Mucosa of gallbladder (tissue), 1 donor: Measurements from ENCODE around the gene PHRF1. TPM values are rescaled to one million over a fixed set of nuclear protein-coding genes. Genes with fewer than 3 reads are reported as not detected.
A peak's percentile ranks its signal among the peaks of the same experiment; 100 is the strongest.

Source experiments
- DNase-seq: peaks from one replicate; pipeline ENCODE4 v3.0.0-alpha.2; 2020; ENCODE audit warnings: low spot score
- total RNA-seq: library from RNA; stranded (reverse); gene quantifications from one replicate; pipeline ENCODE4 v1.2.1, GENCODE V29; 2021
- donor health status: DM: no; HTN: no; CAD: no.

Gene PHRF1
- total RNA-seq, 1 donor from 2014 or later, result 38.1 TPM

DNA sequence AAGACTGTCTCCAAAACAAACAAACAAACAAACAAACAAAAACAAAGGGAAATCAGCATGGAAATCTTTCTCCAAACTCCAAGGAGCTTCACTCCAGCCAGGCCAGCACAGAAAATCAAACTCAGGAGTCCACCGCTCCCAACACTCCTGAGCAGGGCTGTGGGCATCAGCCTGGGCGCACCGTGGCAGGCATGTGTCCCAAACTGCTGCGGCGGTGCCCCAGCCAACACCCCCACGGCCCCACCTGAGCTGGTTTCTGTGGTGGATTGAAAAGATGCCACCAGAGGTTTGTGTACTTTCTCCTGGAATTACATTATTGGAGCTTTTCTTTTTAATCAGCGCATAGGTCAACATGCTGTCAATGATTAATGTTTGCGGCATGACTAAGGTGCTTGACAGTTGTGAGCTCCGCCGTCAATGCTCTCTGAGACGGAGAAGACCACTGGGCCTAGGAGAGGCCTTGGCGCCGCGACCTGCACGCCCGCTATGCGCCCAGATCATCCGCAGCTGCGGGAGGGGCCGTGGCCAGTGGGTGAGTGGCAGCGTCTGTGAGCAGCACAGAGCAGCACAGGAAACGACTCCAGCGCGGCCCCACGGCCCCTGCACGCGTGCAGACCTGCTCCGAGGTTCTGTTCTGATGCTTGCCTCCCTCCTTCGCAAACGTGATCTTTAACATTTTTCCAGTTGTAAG, 78.9 kb downstream of the PHRF1 start:
- DNase-seq, result peak; percentile 60

DNA sequence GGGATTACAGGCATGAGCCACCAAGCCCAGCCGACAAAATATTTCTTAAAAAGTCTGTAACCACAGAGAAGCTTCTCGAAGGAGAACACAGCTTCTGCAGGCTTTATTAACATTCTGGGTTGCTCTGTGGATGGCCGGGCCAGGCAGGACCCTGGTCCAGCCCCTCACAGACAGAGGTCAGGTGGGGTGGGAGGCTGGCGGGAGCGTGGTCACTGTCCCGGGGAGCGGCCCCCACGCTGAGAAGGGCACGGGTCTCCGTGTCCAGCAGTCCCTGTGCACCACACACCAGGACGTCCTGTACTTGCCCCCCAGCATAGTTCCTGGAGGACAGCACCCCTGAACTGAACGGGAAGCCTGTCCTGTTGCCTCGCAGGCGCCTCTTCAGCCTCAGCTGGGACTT, 80.2 kb downstream of the PHRF1 start:
- no peak for DNase-seq

DNA sequence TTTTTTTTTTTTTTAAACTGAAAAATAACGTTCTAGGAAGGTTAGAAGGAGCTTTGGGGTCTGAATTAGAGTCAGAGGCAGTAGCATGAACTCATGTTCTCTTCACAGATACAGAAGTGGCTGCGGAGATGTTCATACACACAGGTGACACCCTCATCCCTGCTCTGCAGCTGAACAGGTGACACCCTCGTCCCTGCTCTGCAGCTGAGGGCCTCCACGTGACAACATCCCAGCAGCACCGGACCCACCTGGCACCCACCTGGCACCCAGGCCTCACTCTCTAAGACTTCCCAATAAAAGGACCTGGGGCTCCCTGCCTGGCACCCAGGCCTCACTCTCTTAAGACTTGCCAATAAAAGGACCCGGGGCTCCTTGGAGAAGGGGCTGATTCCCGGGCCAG, 80.6 kb downstream of the PHRF1 start:
- DNase-seq, result no peak

DNA sequence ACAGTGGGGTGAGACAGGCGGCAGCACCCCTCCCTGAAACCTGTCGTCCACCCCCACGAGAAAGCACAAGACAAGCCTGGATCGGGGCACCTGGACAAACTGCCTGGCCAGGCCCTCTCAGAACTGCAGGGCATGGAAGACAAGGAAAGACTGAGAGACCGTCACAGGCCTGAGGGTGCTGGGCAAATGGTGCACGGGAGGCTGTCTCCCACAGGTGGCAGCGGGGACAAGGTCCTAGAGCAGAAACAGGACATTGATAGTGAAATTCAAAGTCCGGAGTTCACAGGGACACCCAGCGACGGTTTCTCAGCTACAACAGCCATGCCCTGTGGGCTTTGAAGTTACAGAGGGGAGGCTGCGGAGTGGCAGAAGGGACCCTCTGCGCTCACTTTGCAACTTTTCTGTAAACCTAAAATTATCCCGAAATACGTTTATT, 81.4 kb downstream of the PHRF1 start:
- DNase-seq, result peak; percentile 61

DNA sequence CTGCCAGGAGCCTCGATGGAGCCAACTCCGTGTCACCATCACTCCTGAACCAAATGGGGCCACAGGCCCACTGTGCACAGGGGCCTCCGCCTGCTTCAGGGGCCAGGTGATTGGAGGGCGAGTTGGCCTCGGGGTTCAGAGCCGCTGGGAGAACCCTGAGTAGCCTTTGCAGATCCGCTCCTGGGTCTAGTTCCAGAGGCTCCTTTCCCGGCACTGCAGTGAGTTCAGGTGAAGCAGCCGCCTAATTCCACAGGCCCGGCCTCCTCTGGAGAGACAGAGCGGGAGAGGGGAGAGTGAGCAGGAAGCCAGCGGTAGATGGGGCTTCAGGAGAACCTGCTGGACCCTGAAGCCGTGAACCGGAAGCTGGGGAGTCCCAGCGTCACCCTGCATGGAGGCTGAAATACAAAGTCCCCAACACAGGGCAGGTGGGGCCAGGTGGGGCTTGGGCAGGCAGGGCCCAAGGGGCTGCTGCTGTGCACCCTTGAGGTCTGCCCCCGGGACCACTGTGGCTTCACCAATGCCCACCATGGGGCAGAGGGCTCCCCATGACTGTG, 83.3 kb downstream of the PHRF1 start:
- no peak for DNase-seq

DNA sequence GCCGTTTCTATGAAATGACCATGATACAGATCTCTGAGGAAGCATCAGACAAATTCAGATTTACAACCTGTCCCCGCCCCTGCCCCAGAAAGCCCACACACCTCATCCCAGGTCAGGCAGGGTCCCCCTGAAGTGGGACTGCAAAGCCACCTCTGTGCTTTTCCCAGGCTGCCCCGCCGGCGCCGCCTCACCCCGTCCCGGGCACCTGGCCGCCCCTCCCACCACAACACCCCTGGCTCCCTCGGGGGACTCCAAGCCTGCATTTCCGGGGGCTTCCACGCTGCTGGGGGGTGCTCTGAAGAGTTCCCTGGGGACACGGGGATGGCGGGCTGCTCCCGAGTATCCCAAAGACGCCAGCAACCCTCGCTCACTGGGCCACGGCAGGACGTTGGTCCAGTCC, 84.0 kb downstream of the PHRF1 start:
- DNase-seq, result no peak

DNA sequence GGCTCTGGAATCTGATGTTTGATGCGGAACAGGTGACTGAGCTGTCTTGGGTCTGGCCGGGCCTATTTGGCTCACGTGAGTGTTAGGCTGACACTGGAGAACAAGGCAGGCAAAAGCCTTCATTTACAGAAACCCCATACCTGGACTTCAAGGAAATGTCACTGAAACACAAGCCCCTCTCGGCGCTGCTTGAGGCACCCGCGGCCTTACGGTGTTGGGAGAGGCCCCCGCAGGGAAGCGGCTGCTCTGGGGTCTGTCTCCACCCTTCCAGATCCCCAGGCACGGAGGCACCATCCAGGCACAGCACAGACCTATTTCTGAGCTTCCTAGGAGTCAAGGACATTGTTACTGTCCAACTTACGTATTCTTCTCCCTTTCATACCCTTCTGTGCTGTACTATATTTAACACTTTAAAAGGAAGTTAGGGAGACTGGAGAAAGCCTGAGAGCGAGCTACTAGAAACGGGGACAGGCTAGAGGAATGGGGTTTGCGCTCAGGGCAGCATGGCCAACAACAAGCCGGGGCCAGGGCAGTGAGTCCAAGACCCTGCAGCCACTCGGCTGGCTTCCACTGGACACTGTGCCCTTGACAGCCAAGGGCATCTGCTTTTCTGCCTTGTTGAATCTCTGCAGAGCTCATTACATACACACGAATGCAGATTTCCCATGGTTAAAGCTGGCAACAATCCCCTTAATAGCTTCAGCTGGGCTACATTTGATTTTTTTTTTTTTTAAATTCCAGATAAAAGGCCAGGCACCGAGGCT, 84.6 kb downstream of the PHRF1 start:
- no peak for DNase-seq

Other genes starting within 250 kb of the PHRF1 start
- gene B4GALNT4, start 207.0 kb upstream of the PHRF1 start, total RNA-seq, result 3.4 TPM
- 70.8 TPM for gene PKP3, start 182.3 kb upstream of the PHRF1 start, total RNA-seq
- gene SIGIRR, start 161.5 kb upstream of the PHRF1 start, total RNA-seq, result 152 TPM
- gene ANO9, start 134.5 kb upstream of the PHRF1 start, total RNA-seq, result 49.3 TPM
- gene PTDSS2, start 126.2 kb upstream of the PHRF1 start, total RNA-seq, result 36.6 TPM
- gene RNH1, start 69.2 kb upstream of the PHRF1 start, total RNA-seq, result 156 TPM
- 51.1 TPM for gene HRAS, start 40.9 kb upstream of the PHRF1 start, total RNA-seq
- 9.4 TPM for gene LRRC56, start 38.9 kb upstream of the PHRF1 start, total RNA-seq
- 7.5 TPM for gene LMNTD2, start 15.7 kb upstream of the PHRF1 start, total RNA-seq
- gene RASSF7, start 15.5 kb upstream of the PHRF1 start, total RNA-seq, result 179 TPM
- gene IRF7, start 39.5 kb downstream of the PHRF1 start, total RNA-seq, result 54.0 TPM
- 89.6 TPM for gene CDHR5, start 48.5 kb downstream of the PHRF1 start, total RNA-seq
- not detected for gene SCT, start 50.7 kb downstream of the PHRF1 start, total RNA-seq
- gene DRD4, start 60.8 kb downstream of the PHRF1 start, total RNA-seq, result 2.6 TPM
- gene DEAF1, start 118.8 kb downstream of the PHRF1 start, total RNA-seq, result 45.0 TPM
- 52.0 TPM for gene TMEM80, start 119.3 kb downstream of the PHRF1 start, total RNA-seq
- 228 TPM for gene EPS8L2, start 129.8 kb downstream of the PHRF1 start, total RNA-seq
- 176 TPM for gene TALDO1, start 171.0 kb downstream of the PHRF1 start, total RNA-seq
- gene GATD1, start 201.0 kb downstream of the PHRF1 start, total RNA-seq, result 85.9 TPM
- 0.49 TPM for gene CEND1, start 213.6 kb downstream of the PHRF1 start, total RNA-seq
- gene SLC25A22, start 221.8 kb downstream of the PHRF1 start, total RNA-seq, result 16.3 TPM
- gene PIDD1, start 228.8 kb downstream of the PHRF1 start, total RNA-seq, result 27.7 TPM
- gene RPLP2, start 233.5 kb downstream of the PHRF1 start, total RNA-seq, result 1,317 TPM
- gene PNPLA2, start 242.4 kb downstream of the PHRF1 start, total RNA-seq, result 159 TPM